GM19372 (cell line): ENCODE results near the gene TRAF2.
"Not testable (repeated sequence)": the region's sequence is repeated elsewhere in the genome, so short reads cannot be mapped to it uniquely, and the experiment has no call there.

Experiments used
- ATAC-seq: cut with Tn5 transposase; IDR thresholded peaks from one replicate; pipeline ENCODE4 v1.9.1; 2021; ENCODE audit warnings: mild to moderate bottlenecking, low read depth, moderate library complexity; ENCODE audit not compliant: unreplicated experiment

Gene TRAF2

GRCh38 chr9:136856541-136857141 lies 29.7 kb upstream of the TRAF2 start:
- ATAC-seq: no peak

DNA sequence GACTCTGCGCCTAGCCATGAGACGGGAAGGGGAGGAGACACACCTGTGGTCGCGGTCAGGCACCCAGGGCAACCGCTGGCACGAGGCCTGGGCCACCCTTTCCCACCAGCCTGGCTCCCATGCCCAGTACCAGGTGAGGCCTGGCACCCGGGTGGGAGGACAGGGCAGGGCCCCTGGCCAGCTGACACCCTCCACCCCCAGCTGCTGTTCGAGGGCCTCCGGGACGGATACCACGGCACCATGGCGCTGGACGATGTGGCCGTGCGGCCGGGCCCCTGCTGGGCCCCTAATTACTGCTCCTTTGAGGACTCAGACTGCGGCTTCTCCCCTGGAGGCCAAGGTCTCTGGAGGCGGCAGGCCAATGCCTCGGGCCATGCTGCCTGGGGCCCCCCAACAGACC lies 29.1 kb upstream of the TRAF2 start:
- ATAC-seq: no peak

DNA sequence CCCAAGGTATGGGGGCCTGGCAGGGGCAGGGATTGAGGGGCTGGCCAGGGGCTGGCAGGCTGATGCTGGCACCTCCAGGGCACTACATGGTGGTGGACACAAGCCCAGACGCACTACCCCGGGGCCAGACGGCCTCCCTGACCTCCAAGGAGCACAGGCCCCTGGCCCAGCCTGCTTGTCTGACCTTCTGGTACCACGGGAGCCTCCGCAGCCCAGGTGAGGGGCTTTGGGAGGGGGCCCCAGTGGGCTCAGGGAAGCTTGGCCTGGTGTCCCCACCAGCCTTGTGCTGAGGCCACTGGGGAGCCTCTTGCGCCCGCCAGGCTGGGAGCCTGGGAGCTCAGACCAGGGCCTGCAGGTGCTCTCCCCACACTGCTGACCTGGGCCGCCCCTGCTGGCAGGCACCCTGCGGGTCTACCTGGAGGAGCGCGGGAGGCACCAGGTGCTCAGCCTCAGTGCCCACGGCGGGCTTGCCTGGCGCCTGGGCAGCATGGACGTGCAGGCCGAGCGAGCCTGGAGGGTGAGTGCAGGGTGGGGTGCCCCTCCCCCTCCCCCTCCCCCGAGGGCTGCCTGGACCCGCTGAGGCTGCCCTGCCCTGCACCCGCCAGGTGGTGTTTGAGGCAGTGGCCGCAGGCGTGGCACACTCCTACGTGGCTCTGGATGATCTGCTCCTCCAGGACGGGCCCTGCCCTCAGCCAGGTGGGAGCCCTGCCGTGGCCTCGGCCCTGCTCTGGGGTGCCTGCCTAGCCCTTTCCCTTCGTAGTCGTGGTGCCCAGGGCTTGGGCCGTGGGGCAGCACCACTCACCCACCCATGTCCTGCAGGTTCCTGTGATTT lies 28.5 kb upstream of the TRAF2 start:
- no peak for ATAC-seq

- ATAC-seq: no peak
Measured at GRCh38 chr9:136858452-136858843, 27.9 kb upstream of the TRAF2 start.

- ATAC-seq: no peak
Measured at GRCh38 chr9:136858844-136859757, 27.2 kb upstream of the TRAF2 start.

- no peak for ATAC-seq
Measured at GRCh38 chr9:136860529-136860928, 25.8 kb upstream of the TRAF2 start.

DNA sequence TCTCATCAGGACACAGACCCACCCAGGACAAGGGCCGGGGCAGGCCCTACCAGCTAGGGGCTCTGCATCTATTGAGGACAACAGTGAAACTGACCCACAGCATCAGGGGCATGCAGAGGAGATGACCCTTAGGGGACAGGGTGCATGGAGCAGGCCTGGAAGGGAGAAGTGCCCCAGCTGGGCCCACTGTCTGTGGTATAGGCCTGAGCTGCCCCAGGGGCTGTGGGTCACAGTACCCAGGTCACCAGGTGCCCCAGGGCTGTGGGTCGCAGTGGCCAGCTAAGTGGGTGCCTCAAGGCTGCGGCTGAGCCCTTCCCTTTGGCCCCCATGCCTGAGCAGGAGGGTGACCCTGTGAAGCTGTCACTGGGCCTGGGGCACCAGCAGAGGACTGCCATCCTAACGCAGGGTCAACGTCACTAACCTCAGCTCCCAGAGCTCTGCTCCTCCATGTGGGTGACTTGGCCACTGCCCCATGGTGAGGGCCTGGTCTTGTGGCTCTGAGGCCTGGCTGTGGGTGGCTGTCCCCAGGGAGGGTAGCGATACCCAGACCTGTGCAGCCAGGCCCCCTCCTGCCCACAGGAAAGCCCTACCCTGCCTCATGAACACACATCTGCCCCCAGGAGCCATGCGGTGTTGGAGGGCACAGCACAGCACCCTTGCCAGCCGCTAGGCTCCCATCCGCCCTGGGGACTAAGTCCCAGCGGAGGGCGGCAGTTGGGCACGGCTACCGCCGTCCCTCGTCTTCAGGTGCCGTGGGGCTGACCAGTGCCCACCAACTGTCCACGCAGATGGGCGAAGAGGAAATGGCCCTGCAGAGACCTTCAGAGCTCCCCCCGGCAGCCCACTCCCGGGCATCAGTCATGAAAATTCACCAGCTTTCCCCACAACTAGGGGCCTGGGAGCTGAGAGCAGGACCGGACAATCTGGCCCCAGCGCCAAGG lies 25.1 kb upstream of the TRAF2 start:
- no peak for ATAC-seq

- ATAC-seq: no peak
Measured at GRCh38 chr9:136861874-136862457, 24.4 kb upstream of the TRAF2 start.

GRCh38 chr9:136862849-136863622 lies 23.3 kb upstream of the TRAF2 start:
- no peak for ATAC-seq

- ATAC-seq: no peak
Measured at GRCh38 chr9:136863623-136864273, 22.6 kb upstream of the TRAF2 start.

GRCh38 chr9:136865041-136865767 lies 21.1 kb upstream of the TRAF2 start:
- no peak for ATAC-seq

DNA sequence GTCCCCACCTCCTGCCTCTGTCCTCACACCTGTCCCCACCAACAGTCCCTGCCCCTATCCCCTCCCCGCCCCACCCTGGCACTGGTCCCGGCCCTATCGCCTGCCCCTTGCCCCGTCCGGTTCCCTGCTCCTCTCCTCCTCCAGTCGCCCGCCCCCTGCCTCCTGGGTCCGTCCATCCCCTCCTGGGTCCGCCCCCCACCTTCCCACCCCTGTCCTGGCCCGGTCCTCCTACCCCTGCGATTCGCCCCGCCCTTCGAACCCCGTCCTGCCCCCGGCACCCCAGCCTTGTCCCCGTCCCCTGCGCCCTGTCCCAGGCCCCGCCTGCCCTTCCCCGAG lies 20.6 kb upstream of the TRAF2 start:
- ATAC-seq: peak; percentile 15

GRCh38 chr9:136866898-136867421 lies 19.4 kb upstream of the TRAF2 start:
- not testable (repeated sequence) for ATAC-seq

DNA sequence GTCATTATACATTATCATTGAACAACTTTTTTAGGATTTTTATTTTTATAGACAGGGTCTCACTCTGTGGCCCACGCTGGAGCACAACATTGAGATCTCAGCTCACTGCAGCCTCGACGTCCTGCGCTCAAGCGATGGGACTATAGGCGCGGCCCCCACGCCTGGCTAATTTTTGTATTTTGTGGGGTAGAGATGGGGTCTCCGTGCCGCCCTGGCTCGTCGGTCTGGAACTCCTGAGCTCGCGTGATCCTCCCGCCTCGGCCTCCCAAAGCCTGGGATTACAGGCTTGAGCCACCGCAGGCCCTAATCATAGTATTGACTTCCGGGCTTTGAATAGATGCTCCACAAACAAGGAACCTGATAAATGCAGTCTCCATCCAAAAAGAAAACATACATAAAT lies 18.8 kb upstream of the TRAF2 start:
- no peak for ATAC-seq

GRCh38 chr9:136867917-136868316 lies 18.4 kb upstream of the TRAF2 start:
- ATAC-seq: no peak

DNA sequence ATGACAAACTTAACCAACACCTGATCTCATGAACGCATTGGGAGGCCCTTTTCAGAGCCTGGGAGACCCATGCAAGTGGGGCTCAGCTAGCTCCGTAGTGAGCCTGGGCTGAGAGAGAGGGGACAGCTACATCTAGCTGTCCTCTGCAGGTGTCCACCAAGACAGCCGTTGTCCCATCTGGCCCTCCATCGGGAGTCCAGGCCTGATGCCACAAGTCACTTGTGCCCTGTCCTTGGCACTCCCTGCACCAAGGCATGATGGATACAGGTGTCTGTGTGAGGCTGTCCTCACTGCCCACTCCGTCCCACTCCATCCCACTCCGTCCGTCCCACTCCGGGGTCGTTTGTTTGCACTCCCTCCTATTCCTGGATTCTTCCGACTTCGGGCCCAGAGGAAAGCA lies 17.7 kb upstream of the TRAF2 start:
- ATAC-seq: no peak

- not testable (repeated sequence) for ATAC-seq
Measured at GRCh38 chr9:136869611-136870010, 16.7 kb upstream of the TRAF2 start.

GRCh38 chr9:136875155-136875554 lies 11.2 kb upstream of the TRAF2 start:
- no peak for ATAC-seq
